Dedifferentiated amniotic fluid mesenchymal stem cell (primary cell): Measurements from ENCODE around the gene ARMC9.
"Not testable (repeated sequence)": the region's sequence is repeated elsewhere in the genome, so short reads cannot be mapped to it uniquely, and the experiment has no call there.

Experiments
- DNase-seq: peaks from one replicate; pipeline ENCODE4 v3.0.0-alpha.2; 2016; ENCODE audit errors: extremely low spot score

Gene ARMC9

DNA sequence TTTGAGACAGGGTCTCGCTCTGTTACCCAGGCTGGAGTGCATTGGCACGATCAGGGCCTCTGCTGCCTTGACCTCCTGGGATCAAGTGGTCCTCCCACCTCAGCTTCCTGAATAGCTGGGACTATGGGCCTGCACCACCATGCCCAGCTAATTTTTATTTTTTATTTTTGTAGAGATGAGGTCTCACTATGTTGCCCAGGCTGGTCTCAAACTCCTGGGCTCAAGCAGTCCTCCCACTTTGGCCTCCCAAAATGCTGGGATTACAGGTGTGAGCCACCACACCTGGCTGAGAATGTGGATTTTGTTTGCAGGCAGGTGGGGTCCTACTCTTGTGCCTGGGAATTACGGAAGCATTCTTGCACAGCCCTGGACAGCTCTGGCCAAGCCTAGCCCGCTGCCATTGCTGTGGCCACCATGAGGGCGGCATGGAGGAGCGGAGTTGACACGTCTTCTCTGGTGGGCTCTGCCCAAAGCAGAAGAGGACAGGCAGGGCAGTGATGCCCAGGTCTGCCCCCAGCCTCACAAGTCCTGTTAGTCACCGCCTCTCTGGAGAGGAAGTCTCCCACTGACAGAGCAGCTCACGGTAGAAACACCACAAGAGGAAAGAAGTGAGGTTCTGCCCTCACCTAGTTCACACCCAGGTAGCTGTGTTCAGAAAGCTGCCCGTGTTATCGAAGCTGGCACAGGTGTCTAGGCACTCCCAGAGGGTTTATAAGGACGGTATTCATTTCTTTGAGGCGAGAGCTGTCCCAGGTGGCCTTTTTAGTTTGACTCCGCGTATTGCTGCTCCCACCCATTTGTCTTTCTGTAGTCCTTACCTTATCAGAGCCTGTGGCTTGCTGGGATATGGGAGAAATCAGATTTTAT is 46.2 kb downstream of the ARMC9 start:
- no peak for DNase-seq

GRCh38 chr2:231245249-231246094 is 47.0 kb downstream of the ARMC9 start:
- DNase-seq: no peak

GRCh38 chr2:231246171-231246842 is 47.9 kb downstream of the ARMC9 start:
- DNase-seq: no peak

DNA sequence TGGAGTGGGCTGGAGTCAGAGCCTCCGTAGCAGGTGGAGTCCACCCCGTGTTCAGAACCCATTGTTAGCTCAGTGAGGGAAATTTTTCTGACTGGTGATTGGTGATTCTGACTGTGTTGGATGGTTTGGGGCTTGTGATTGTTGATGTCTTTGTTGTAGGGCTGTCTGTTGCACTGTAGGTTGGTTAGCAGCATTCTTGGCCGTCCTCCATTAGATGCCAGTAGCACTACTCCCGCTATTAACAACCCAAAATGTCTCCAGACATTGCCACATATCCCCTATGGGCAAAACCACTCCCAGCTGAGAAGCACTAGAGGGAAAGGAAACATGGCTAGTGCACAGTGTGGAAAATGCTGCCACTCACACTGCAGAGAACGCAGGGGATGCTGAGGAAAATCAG is 51.7 kb downstream of the ARMC9 start:
- no peak for DNase-seq

GRCh38 chr2:231250698-231251097 is 52.3 kb downstream of the ARMC9 start:
- no peak for DNase-seq

- not testable (repeated sequence) for DNase-seq
Observed at GRCh38 chr2:231253292-231253691, 54.9 kb downstream of the ARMC9 start.

DNA sequence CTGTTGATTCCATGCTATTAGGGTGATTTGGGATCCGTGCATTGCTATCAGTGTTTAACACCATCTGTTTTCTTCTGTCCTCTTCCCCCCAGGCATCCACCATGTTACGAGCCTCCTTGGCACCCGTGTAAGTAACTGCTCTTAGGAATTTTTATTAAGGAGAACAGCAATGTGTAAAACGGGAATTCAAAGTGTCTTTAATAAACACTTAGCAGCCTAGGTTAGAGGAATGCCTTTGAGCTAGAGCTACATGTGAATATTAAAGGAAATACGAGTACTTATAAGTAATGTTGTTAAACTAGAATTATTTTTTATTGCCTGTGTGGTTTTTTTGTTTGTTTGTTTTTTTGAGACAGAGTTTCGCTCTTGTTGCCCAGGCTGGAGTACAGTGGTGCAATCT is 58.1 kb downstream of the ARMC9 start:
- no peak for DNase-seq

- DNase-seq: no peak
Observed at GRCh38 chr2:231257763-231258162, 59.3 kb downstream of the ARMC9 start.

- no peak for DNase-seq
Observed at GRCh38 chr2:231258701-231259100, 60.3 kb downstream of the ARMC9 start.

DNA sequence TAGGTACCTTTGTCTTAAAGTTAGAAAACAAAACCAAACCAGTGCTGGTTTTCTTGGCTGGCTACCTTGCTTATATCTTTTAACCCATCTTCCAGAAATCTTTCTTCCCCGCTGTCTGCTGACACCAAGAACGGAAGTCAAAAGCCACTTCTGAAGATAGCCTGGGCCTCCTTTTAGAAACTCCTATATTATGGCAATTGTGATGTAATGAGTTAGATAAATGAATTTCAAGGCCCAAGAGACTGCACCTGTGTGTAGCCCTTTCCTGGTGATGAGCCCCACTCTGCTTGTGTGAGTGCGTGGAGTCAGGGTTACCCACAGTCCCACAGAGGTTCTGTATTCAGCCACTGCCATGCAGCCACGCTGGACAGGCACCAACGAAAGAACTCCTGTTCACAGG is 60.7 kb downstream of the ARMC9 start:
- no peak for DNase-seq

- DNase-seq: no peak
Observed at GRCh38 chr2:231260442-231261208, 62.2 kb downstream of the ARMC9 start.

DNA sequence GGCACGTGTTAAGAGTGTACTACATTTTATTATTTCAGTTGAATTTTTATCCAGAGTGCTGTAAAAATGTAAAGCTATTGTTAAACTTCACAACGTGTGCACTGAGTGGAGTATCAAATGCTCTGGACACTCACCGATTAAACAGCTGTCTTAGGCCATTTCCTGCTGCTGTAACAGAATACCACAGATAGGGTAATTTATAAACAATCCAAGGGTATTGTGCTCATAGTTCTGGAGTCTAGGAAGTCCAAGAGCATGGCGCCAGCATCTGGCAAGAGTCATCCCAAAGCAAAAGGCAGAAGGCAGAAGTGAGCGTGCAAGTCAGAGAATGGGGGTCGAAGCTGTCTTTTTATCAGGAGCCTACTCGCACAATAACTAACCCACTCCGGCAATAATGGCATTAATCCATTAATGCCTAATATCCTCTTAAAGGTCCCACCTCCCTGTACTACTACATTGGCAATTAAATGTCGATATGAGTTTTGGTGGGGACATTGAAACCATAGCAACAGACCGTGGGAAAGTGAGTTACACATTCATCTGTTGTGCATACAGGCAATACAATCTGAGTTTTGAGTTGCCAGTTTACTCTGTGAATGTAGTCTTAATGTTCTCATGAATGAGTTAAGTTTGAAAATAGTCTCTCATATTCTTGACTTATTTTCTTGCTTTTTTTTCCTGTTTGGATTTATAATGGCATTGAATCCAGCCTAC is 64.8 kb downstream of the ARMC9 start:
- DNase-seq: no peak

GRCh38 chr2:231270221-231271114 is 72.0 kb downstream of the ARMC9 start:
- no peak for DNase-seq

DNA sequence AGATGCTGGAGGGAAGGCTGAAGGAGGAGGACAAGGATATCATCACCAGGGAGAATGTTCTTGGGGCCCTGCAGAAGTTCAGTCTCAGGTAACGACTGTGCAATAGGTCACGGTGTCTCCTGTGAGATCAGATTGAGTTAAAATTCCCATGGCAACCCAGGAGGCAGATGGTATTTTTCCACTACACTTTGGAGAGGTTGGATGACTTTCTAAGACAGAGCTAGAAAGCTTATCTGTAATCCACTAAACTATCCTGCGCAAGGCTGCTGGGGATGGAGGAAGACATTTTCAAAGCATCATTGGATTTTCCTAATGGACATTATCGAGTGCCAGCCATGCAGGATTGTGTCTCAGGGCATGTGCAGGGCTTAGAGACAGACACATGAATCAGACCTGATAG is 74.6 kb downstream of the ARMC9 start:
- DNase-seq: no peak

- no peak for DNase-seq
Observed at GRCh38 chr2:231276987-231277386, 78.6 kb downstream of the ARMC9 start.

DNA sequence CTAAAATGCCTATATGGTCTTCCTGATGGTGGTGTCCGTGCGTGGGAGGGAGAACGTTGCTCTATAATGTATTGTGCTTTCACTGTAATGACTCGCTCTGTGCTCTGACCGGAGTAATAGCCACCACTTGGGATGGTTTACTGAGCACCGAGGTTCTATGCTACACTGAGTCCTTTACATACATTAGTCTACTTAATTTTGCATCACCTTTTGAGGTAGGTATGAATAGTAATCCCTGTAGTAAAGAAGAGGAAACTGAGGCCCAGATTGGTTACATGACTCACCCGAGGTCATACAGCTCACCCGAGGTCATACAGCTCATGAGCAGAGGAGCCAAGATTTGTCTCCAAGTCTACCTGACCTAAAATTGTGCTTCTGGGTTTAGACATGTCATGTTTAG is 79.5 kb downstream of the ARMC9 start:
- no peak for DNase-seq

GRCh38 chr2:231278868-231279267 is 80.4 kb downstream of the ARMC9 start:
- no peak for DNase-seq

GRCh38 chr2:231280846-231281245 is 82.4 kb downstream of the ARMC9 start:
- DNase-seq: no peak

GRCh38 chr2:231284296-231284695 is 85.9 kb downstream of the ARMC9 start:
- DNase-seq: no peak

GRCh38 chr2:231286964-231287363 is 88.5 kb downstream of the ARMC9 start:
- DNase-seq: no peak
